ENCODE data around the gene RGS6.

GRCh38 chr14:72514660-72515025 lies 582.4 kb downstream of the RGS6 start:
- no peak for TF ChIP-seq CTCF (conservative IDR thresholded peaks at IDR 0.05; ENCODE audit: low read depth, low read length)
- no peak for TF ChIP-seq MAFK (IDR thresholded peaks at IDR 0.05; ENCODE audit: low read depth, low read length)
- no peak for TF ChIP-seq MXI1 (IDR thresholded peaks at IDR 0.05; ENCODE audit: borderline replicate concordance, low read depth, low read length)
- no peak for TF ChIP-seq RAD21 (IDR thresholded peaks at IDR 0.05; ENCODE audit: low read length)
- TF ChIP-seq RCOR1 (IDR thresholded peaks at IDR 0.05; ENCODE audit: insufficient replicate concordance, low read length), result no peak
